ENCODE data around the gene BAHD1. TPM values are rescaled to one million over a fixed set of nuclear protein-coding genes. Genes with fewer than 3 reads are reported as not detected.

The BAHD1 gene
- total RNA-seq, 1 donor from 2014 or later, result 7.0 TPM

DNA sequence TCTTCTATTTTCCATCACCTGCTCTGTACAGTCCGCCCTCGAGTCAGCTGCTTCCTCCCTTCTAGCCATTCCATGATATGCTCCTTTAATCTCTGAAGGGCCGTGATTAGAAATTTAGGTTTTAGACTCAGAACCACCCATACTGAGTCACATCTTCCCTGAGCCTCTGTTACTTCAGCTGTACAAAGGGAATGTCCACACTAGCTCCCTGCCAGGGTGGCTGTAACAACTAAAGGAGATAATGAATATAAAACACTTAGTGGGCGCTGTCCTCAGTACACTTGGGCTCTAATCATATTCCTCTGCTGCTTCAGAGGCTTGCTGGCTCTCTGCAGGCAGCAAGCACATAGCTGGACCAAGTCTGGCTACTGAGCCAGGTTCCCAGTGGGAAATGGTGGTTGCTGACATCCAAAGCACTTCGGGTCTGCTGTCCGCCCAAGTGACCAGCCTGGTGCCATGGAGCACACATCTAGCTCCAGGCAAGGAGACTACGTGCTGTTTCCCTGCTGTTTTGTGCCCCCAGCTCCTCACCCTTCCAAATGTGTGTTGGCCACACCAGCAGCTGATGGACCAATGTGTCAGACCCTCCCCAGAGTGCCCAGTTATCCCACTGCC, 29.1 kb downstream of the BAHD1 start:
- ATAC-seq, result no peak

DNA sequence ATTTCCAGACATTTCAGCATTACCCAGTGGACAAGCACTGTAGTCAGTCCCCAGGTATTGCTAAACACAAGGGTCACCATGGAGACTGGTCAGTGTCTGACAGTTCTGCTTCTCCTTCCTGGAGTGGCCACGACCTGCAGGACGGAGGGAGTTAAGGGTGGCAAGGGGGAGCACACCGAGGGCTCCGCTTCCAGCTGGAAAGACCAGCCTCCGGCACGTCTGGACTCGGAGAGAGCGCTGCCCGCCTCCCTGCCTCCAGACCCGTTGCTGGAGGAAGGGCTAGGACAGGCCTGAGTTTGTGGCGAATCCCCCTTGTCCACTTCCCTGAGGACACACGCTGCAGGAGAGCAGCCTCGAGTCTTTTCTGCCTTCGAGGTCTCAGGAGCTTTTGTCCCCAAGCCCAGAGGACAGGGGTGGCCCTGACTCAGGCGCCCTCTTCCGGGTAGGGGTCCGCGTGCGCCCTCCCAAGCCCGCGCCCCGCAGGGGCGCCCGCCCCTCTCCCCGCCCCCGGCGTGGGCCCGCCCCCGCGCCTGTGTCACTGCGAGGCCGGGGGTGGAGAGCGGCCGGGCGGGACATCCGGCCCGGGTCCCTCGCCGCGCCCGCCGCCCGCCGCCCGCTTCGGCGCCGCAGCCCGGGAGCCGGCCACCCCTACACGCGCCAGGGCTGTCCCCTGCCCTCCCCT, 29.8 kb downstream of the BAHD1 start, which contains the start of gene CHST14:
TSS of gene CHST14 (plus strand) at position 562 of the 682 bp plus-strand sequence. CDS start 230 bp downstream, outside the sequence.
- ATAC-seq, result peak; percentile 60

DNA sequence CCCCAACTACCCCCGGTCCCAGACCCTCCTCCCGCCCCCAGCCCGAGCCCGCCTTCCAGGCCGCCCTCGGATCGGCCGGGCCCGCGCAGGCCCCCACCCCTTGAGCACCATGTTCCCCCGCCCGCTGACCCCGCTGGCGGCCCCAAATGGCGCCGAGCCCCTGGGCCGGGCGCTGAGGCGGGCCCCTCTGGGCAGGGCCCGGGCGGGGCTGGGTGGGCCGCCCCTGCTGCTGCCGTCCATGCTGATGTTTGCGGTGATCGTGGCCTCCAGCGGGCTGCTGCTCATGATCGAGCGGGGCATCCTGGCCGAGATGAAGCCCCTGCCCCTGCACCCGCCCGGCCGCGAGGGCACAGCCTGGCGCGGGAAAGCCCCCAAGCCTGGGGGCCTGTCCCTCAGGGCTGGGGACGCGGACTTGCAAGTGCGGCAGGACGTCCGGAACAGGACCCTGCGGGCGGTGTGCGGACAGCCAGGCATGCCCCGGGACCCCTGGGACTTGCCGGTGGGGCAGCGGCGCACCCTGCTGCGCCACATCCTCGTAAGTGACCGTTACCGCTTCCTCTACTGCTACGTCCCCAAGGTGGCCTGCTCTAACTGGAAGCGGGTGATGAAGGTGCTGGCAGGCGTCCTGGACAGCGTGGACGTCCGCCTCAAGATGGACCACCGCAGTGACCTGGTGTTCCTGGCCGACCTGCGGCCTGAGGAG, 30.5 kb downstream of the BAHD1 start:
- peak; percentile 30 for ATAC-seq

DNA sequence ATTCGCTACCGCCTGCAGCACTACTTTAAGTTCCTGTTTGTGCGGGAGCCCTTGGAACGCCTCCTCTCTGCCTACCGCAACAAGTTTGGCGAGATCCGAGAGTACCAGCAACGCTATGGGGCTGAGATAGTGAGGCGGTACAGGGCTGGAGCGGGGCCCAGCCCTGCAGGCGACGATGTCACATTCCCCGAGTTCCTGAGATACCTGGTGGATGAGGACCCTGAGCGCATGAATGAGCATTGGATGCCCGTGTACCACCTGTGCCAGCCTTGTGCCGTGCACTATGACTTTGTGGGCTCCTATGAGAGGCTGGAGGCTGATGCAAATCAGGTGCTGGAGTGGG, 31.0 kb downstream of the BAHD1 start:
- ATAC-seq, result peak; percentile 36

DNA sequence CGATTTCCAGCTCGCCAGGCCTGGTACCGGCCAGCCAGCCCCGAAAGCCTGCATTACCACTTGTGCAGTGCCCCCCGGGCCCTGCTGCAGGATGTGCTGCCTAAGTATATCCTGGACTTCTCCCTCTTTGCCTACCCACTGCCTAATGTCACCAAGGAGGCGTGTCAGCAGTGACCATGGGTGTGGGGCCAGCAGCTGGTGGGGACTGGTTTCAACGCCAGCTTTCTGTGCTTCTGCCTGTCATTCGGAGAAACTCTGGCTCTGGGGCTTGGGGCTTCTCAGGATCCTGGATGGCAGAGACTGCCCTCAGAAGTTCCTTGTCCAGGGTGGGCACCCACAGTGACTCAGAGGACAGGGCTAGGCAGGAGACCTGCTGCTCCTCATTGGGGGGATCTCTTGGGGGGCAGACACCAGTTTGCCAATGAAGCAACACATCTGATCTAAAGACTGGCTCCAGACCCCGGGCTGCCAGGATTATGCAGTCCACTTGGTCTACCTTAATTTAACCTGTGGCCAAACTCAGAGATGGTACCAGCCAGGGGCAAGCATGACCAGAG, 31.5 kb downstream of the BAHD1 start:
- peak; percentile 1 for ATAC-seq

DNA sequence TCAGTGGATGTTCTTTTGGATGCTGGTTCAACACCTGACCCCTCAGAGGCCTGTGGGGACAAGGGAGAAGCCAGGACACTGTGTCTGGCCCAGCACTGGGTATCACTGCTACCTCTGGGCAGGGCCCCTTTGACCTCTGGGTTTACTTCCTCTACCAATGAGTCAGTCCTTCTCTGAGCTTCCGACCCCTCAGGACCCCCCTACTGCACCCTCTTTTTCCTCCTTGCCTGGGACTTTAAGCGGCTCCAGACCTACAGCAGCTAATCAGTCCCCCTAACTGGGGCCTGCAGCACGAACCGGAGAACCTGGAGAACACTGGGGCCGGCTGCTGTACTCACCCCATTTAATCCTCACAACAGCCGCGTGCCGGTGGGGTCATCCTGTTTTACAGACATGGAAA, 33.8 kb downstream of the BAHD1 start:
- no peak for ATAC-seq

DNA sequence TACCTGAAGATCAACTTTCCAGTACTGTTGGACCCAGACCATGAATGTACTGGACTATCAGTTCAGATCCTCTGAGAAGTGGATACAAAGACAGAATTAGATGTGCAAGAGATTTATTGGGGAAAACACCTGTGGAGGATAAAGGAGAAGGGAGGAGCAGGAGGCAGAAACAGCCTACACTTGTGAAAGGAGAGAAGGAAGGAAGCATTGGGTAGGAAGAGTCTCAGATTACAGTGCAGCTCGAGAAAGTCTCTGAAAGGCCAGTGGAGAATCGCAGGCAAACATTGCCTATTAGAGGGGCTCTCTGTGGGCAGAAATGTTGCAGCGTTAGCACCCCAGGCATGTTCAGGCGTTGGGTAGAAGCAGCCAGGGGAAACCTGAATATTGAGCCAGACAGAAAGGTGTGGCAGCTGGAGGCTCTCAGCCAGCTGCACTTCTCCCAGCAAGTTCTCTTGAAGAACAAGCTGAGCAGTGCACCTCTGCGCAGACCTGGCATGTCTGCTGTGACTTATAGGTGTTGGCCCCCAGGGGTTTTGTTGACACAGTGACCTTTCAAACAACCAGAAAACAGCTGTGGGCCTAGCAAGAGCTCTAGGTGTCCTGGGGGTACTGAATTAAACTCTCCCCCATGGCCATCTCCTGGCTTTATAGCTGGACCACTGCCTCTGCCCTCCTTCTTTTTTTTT, 37.0 kb downstream of the BAHD1 start:
- peak; percentile 93 for ATAC-seq

DNA sequence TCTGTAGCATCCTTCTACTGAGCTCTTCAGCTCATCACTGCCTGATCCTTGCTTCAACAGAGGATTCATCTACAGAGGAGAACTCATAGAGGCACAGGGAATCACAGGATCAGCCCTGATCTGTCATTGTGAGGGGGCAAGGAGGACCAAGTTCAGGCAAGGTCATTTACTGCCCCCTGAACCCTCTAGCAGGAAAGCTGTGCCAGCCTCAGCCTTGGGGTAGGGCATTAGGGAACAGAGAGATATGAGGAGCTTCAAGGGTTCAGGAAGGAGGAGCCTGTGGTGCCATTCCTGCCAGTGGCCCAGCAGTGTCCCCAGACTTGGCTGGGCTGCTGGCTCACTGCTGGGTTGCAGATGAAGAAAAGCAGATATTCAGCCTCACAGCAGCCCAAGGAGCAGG, 38.3 kb downstream of the BAHD1 start:
- ATAC-seq, result no peak

DNA sequence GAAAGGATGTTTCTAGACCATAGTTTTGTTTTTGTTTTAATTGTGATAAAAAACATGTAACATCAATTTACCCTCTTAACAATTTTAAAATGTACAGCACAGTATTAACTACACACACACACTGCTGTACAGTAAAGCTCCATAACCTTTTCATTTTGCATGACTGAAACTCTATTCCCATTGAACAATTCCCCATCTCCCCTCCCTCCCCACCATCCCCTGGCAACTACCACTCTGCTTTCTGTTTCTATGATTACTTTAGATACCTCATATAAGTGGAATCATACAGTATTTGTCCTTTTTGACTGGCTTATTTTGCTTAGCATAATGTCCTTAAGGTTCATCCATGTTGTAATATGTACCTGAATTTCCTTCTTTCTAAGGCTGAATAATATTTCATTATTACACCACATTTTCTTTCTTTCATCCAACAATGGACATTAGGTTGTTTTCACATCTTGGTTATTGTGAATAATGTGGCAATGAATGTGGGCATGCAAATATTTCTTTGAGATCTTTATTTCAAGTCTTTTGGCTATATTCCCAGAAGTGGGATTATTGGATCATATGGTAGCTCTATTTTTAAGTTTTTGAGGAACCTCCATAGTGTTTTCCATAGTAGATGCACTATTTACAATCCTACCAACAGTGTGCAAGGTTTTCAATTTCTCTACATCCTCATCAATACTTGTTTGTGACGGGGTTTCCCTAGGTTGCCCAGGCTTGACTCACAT, 40.8 kb downstream of the BAHD1 start:
- no peak for ATAC-seq

DNA sequence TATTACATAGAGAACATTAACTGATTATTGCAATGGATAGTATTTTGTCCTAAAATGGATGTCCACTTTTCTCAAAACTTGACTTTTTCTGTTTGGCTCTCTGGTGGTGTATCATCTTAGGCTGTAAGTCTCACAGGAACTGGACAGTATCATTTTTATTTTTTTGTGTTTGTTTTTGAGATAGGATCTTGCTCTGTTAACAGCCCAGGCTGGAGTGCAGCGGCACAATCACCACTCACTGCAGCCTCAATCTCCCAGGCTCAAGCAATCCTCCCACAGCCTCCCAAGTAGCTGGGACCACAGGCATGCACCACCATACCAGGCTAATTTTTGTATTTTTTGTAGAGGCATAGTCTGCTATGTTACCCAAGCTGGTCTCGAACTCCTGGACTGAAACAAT, 43.2 kb downstream of the BAHD1 start:
- ATAC-seq, result no peak

DNA sequence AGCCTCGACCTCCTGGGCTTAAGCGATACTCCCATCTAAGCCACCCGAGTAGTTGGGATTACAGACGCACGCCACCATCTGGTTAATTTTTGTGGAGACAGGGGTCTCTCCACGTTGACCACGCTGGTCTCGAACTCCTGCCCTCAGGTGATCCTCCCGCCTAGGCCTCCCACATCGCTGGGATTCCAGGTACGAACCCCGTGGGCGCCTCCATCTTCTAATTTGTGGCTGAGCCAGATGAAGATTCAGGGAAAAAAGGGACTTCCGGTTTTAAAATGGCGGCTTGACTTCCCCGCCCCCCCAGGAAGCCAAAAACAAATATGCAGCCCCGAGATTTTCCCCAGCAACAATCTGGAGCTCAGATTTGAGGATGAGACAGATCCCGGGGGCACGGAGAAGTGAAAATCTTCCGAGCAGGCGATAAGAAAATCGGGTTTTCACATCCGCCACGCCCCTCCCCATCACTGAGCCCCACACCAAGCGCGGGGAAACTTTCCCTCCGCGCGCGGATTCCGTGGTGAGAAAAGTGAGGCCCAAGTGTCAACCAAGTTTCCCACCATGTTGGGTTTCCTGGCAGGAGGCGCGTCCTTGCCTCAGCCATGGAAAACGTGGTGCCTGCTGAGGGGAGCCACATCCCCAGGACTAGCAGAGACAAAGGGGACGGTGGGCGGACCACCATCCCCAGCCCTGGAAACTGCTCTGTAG, 45.5 kb downstream of the BAHD1 start:
- no peak for ATAC-seq

DNA sequence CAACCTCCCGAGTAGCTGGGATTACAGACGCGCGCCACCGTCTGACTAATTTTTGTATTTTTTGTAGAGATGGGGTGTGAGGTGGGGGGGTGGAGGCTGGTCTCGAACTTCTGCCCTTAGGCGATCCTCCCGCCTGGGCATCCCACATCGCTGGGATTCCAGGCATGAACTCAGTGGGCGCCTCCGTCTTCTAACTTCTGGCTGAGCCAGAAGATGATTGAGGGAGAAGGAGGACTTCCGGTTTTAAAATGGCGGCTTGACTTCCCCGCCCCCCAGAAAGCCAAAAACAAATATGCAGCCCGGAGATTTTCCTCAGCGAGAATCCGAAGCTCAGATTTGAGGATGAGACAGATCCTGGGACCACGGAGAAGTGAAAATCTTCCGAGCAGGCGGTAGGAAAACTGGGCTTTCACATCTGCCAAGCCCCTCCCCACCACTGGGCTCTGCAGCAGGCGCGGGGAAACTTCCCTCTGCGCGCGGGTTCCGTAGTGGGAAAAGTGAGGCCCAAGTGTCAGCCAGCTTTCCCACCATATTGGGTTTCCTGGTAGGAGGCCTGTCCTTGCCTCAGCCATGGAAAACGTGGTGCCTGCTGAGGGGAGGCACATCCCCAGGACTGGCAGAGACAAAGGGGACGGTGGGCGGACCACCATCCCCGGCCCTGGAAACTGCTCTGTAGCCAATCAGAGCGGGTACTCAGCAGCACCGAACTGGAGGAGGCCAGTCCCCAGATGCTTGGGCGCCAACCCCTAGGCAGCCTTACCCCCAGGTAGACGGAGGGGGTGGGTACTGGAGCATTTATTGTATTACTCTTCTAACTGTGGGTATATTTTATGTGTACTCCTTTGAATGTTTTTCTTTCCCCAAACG, 47.3 kb downstream of the BAHD1 start:
- no peak for ATAC-seq

DNA sequence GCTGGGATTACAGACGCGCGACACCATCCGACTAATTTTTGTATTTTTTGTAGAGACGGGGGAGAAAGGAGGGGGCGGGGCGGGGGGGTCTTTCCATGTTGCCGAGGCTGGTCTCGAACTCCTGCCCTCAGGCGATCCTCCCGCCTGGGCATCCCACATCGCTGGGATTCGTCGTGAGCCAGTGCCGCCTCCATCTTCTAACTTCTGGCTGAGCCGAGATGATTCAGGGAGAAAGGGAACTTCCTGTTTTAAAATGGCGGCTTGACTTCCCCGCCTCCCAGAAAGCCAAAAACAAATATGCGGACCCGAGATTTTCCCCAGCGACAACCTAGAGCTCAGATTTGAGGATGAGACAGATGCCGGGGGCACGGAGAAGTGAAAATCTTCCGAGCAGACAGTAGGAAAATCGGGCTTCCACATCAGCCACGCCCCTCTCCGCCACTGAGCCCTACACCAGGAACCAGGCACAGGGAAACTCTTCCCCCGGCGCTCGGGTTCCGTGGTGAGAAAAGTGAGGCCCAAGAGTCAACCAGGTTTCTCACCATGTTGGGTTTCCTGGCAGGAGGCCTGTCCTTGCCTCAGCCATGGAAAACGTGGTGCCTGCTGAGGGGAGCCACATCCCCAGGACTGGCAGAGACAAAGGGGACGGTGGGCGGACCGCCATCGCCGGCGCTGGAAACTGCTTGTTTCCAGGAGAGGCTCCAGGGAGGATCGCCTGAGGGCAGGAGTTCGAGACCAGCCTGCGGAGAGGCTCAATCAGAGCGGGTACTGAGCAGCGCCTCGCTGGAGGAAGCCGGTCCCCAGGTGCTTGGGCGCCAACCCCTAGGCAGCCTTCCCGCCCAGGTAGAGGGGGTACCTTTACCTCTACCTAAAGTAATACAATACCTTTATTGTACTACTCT, 48.8 kb downstream of the BAHD1 start:
- no peak for ATAC-seq

DNA sequence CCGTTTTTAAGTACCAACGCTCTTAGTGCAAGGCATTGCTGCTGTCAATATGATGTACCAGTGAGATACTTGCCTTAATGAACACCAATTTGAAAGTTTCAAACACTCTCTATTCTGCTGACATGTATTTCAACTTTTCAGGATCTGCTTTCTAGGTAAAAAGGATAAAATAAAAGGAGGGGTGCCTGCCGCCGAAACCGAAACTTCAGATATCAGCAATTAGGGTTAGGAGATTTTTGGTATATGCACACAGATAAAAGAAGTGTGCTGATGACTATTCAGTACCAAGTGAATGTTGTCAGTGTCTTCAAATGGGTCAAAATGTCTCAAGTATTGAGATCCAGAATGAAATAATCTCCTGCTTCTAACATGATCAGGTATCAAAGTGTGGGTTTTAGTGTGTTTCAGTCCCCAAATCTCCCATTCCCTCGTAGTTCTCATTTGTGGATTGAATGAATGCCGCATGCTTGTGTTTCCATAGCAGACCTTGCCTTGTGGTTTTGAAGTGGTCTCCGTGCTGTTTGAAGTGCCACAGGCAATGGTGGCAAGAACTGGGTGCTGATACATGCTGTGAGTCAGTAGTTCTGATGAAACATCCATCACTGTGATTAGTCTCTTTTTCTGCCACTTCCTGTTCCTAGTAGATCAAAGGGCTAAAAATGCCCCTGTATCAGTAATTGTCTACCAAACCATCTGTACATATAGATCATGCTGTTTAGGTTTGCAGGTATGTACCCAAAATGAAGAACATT, 52.5 kb downstream of the BAHD1 start:
- peak; percentile 38 for ATAC-seq

DNA sequence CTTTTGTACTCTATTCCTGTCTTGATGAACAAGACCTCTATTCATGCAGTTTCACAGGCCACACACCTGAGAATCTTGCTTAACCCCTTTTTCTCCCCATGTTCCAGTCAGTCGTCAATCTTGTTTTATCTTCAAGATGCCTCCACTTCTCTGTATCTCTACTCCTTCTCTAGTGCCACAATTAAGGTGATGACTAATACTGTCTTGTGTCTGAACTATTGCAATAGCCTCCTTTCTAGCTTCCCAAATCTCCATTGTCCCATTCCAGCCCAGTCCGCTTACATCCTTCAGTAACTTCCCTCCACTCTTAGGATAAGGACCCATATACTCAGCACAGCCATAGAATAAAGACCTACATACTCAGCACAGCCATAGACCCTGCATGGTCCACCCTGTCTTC, 54.8 kb downstream of the BAHD1 start:
- ATAC-seq, result no peak

DNA sequence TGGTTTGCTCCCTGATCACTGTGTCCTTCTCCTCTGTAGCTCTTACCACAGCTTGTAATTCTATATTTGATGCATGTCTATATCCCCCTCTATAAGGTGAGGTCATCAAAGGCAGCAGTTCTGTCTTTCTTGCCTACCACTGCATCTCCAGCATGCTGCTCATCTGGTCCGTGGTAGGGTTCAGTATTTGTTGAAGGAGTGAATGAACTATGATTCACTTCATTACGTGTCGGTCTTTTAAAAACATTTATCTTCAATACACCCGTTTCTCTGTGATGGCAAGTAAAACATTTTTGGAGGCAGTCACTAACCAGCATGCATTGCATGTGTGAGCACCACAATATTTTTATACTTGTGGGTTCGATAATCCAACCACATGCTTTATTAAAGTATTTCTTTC, 57.7 kb downstream of the BAHD1 start:
- peak; percentile 41 for ATAC-seq

DNA sequence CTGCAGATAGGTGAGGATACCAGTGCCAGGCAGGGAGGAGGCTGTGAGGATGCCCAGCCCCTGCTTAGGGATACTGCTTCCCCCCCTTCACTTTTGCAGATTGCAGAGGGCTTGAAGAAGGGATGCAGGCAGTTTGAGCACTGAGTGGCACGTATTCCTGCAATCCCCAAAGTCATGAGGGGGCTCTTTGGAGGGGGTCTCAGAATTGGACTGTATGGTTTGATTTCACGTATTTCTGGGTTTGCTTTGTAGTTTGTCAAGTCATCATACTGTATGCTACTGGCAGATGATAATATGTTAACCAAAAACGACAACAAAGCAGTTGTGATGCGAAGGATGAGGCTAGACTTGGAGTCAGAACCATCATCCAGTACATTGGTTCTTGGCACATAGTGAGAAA, 58.1 kb downstream of the BAHD1 start:
- ATAC-seq, result no peak

DNA sequence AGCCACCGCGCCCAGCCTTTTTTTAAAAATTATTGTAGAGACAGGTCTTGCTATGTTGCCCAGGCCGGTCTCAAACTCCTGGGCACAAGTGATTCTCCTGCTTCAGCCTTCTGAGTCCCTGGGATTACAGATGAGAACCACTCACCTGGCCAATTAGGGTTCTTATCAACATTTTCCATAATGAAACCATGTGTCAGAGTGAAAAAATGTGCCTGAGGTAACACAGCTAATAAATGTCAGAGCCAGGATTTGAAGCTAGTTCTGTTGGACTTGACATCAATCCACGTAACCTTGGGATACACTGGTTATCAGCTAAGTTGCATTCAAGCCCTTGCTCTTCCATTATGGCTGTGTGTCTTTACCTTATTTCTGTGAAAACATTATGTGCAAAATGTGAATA, 59.2 kb downstream of the BAHD1 start:
- no peak for ATAC-seq
